Stomach smooth muscle (tissue), 2 donors: ENCODE measurements around the gene TMEM213.

Experiments used
- H3K27ac ChIP-seq: one replicate; pipeline ENCODE4 v1.7.0; 2013; ENCODE audit warnings: mild to moderate bottlenecking, low read length, inconsistent platforms
- H3K27me3 ChIP-seq, 2 donors: one replicate each; pipeline ENCODE4 v1.7.0; 2013; ENCODE audit warnings: low read length in 2 of 2; ENCODE audit not compliant: insufficient read depth in 2 of 2, control insufficient read depth in 1 of 2
- H3K36me3 ChIP-seq, 2 donors: one replicate each; pipeline ENCODE4 v1.7.0; 2013; ENCODE audit warnings: low read length in 2 of 2; ENCODE audit not compliant: control insufficient read depth in 2 of 2, insufficient read depth in 2 of 2
- H3K4me1 ChIP-seq: one replicate; pipeline ENCODE4 v1.7.0; 2013; ENCODE audit warnings: low read length; ENCODE audit not compliant: control insufficient read depth, insufficient read depth
- H3K4me3 ChIP-seq, 2 donors: one replicate each; pipeline ENCODE4 v1.7.0; 2013; ENCODE audit warnings: low read length in 2 of 2
- H3K9ac ChIP-seq, 2 donors: one replicate each; pipeline ENCODE4 v1.7.0; 2013; ENCODE audit warnings: low read length in 2 of 2, mild to moderate bottlenecking in 1 of 2
- H3K9me3 ChIP-seq, 2 donors: one replicate each; pipeline ENCODE4 v1.7.0; 2013; ENCODE audit warnings: low read length in 2 of 2; ENCODE audit not compliant: control insufficient read depth in 2 of 2
- donor health status: healthy.
- donor health status: Pancreatic carcinoma.

Gene TMEM213

DNA sequence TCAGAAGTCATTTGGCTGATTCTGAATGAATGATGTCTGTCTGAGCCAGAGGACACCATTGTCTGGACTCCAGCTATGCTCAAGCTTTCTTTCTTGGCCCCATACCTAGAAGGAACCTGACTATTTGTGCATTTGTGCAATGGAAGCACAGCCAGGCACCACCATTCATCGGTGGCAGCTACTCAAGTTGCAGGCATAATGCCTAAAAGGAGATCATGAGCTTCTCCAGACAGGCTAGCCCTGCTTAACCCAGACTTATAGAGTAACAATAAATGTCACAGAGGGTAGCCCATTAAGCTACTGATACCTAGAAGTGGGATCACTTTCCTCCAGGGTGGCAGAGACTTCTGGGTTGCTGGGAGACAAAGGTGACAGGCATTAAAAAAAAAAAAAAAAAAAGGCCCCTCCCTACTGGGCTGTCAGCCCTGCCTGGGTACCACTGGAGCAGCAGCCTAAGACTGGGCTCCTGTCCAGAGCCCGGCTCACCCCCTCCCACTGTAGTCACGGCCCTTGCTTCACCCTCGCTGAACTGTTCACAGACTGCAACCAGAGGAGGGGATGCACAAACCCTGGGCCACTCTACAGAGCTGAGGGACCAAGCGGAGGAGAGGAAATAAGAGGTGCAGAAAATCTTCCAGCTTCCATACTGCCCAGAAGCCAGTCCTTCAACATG lies 75.6 kb downstream of the TMEM213 start:
- Histone ChIP-seq H3K36me3 (peaks cover 0 to 2% of the 10 kb centered on the region in 2 donors), H3K4me3 (no peak overlapping the region), H3K4me1 (no peaks in the 10 kb centered on the region), H3K27ac (no peak overlapping the region), H3K9me3 (no peaks in the 10 kb centered on the region), H3K27me3 (no peaks in the 10 kb centered on the region), H3K9ac (no peak overlapping the region)

DNA sequence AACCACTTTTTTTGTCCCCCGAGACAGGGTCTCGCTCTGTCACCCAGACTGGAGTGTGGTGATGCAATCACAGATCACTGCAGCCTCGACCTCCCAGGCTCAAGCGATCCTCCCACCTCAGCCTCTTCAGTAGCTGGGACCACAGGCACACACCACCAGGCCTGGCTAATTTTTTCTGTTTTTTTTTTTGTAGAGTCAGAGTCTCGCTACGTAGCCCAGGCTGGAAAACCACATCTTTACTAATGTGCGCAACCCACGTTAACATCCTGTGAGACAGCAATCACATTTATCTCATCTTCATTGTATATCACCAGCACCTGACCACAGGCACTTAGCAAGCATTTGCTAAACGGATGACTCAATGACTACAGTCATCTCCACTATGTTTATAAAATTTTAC lies 78.0 kb downstream of the TMEM213 start:
- H3K9ac ChIP-seq: no peak overlapping the region
- H3K27me3 ChIP-seq: no peaks in the 10 kb centered on the region
- no peaks in the 10 kb centered on the region for H3K4me1 ChIP-seq
- H3K9me3 ChIP-seq: no peaks in the 10 kb centered on the region
- no peak overlapping the region for H3K4me3 ChIP-seq
- H3K36me3 ChIP-seq: peaks cover 0 to 3% of the 10 kb centered on the region in 2 donors
- H3K27ac ChIP-seq: no peak overlapping the region

DNA sequence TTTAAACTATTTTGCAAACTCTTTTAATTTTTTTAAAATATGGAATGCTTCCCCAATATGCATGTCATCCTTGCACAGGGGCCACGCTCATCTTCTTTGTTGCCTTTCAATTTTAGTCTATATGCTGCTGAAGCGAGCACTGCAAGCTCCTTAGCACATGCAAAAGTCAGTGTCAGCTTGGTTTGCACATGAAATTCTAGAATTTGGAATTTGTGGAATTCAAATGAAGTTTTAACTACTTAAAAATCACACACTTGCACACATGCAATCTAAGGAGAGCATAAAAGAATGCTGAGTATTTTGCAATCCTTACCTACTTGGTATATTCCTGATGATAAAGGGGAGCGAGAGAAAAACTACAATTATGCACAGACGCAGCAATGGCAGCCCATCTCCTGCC lies 78.5 kb downstream of the TMEM213 start:
- Histone ChIP-seq H3K27ac (no peak overlapping the region), H3K9me3 (no peaks in the 10 kb centered on the region), H3K9ac (no peak overlapping the region), H3K36me3 (peaks cover 0 to 4% of the 10 kb centered on the region in 2 donors), H3K4me3 (no peak overlapping the region), H3K27me3 (no peaks in the 10 kb centered on the region), H3K4me1 (no peaks in the 10 kb centered on the region)

DNA sequence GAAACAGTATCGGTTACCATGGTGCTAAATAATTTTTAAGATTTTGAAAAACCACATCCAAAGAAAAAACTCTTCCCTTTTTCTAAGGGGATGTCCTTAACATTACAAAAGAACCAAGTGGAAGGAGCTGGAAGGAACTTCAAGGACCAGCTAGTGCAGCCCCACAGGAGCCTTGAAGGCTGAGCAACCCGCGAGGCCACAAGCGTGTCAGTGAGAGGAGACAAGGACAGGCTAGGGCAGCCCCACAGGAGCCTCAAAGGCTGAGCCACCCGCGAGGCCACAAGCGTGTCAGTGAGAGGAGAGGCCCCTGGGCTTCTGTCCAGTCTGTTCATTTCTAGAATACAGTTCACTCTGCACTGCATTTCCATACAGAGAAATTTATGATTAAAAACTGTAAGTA lies 80.3 kb downstream of the TMEM213 start:
- no peak overlapping the region for H3K4me3 ChIP-seq
- H3K9me3 ChIP-seq: no peaks in the 10 kb centered on the region
- no peak overlapping the region for H3K9ac ChIP-seq
- H3K27ac ChIP-seq: no peak overlapping the region
- no peaks in the 10 kb centered on the region for H3K27me3 ChIP-seq
- H3K36me3 ChIP-seq: peaks cover 0 to 4% of the 10 kb centered on the region in 2 donors
- no peaks in the 10 kb centered on the region for H3K4me1 ChIP-seq

DNA sequence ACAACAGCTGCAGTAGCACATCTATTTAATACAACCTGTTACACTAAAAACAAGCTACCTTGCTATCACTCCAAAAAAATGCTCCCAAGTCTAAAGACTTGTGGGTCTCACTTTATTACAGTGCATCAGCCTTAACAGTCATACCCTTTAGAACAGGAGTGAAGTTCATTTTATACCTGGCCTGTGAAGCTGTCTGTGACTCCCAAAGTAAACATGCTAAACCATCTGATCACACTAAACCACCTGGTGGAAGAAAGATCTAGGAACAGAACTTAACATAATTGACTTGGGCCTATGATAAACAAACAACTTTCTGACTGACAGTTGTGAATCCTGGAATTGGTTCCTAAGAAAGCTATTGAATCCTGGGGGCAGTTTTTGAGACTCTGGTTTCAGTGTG lies 81.1 kb downstream of the TMEM213 start:
- H3K27ac ChIP-seq: no peak overlapping the region

DNA sequence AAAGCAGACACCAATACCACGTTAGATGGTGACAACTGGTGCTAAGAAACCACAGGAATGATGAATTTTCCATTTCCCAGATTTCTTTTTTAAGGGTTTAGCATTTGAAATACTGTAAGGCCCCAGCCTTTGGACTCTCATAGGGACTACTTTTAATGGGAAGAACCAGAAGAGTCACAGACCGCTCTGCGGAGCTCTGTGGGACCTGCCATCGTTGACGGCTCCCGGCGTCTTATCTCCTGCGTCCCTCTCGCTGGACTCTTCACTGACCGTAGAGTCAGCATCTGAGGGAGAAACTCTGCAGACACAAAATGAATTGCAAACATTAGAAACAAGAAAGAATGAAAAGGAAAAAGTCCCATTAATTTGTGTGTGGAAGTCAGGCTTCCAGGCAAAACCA lies 81.6 kb downstream of the TMEM213 start:
- no peak overlapping the region for H3K4me3 ChIP-seq
- no peak overlapping the region for H3K9ac ChIP-seq
- H3K27ac ChIP-seq: no peak overlapping the region
- no peaks in the 10 kb centered on the region for H3K9me3 ChIP-seq
- peaks cover 0 to 4% of the 10 kb centered on the region in 2 donors for H3K36me3 ChIP-seq
- H3K27me3 ChIP-seq: no peaks in the 10 kb centered on the region
- H3K4me1 ChIP-seq: no peaks in the 10 kb centered on the region

More for the DNA sequence above, 81.1 kb downstream of the TMEM213 start:
- Histone ChIP-seq H3K9ac (no peak overlapping the region), H3K4me1 (no peaks in the 10 kb centered on the region), H3K9me3 (no peaks in the 10 kb centered on the region), H3K36me3 (peaks cover 0 to 4% of the 10 kb centered on the region in 2 donors), H3K27me3 (no peaks in the 10 kb centered on the region), H3K4me3 (no peak overlapping the region)

DNA sequence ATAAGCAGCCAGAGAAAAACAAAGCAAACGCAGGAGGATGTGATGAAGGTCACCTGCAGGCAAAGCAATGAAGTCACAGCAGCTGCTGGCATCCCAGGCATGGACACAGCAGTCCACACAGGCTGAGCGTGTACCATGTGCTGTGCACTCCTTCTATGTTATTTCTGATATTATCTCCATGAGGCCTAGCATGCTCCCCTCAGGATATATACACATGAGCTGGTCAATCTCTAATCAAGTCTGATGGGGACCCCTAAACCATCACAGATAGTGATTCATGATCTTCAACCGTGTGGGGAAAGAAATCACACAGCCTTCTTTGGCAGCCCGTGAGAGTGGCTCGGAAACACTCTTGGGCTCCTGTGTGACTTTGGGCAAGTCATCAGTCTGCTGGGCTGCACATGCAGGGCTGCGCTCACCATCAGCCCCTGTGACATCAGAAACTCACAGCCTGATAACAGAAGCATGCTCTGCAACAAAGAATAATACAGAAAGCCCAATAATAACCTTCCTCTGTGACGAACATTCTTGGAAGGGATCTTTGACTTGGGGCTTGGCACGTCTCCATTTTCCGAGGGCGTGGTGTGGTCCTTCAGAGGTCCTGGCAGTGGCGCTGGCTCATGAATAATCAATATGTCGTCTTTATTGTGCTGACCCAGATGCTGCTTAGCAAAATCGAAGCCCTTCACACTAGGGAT lies 83.2 kb downstream of the TMEM213 start:
- no peak overlapping the region for H3K9ac ChIP-seq
- H3K4me1 ChIP-seq: no peaks in the 10 kb centered on the region
- H3K4me3 ChIP-seq: no peak overlapping the region

DNA sequence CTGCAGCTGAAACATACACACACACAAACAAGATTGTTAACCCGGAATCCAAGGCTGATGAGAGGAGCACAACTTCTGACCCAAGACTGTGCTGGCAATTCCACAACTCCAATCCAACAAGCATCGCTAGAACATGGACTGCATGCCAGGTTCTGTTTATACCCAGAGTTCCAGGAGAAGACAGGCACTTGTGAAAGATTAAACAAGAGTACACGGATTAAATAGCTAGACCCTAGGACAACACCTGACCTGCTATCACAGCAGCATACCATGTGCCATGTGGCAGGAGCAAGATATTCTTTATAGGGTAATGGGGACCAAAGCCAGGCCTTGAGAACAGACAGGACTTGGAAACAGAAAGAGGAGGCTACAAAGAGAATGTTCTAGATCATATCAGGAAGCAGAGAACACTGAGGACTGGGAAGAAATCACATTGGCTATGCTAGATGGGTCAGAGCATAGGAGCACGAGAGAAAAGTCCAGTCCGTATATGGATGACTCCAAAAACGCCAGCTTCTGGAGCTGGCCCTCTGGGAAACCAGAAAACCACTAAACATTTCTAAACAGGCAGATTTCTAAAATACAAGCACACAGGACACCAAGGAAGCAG lies 83.9 kb downstream of the TMEM213 start:
- Histone ChIP-seq H3K27me3 (no peaks in the 10 kb centered on the region), H3K4me1 (no peaks in the 10 kb centered on the region), H3K36me3 (peaks cover 0 to 4% of the 10 kb centered on the region in 2 donors), H3K9me3 (no peaks in the 10 kb centered on the region), H3K4me3 (no peak overlapping the region), H3K27ac (no peak overlapping the region), H3K9ac (no peak overlapping the region)

More for the DNA sequence above, 83.2 kb downstream of the TMEM213 start:
- Histone ChIP-seq H3K27ac (no peak overlapping the region), H3K27me3 (no peaks in the 10 kb centered on the region), H3K9me3 (no peaks in the 10 kb centered on the region), H3K36me3 (peaks cover 0 to 4% of the 10 kb centered on the region in 2 donors)

DNA sequence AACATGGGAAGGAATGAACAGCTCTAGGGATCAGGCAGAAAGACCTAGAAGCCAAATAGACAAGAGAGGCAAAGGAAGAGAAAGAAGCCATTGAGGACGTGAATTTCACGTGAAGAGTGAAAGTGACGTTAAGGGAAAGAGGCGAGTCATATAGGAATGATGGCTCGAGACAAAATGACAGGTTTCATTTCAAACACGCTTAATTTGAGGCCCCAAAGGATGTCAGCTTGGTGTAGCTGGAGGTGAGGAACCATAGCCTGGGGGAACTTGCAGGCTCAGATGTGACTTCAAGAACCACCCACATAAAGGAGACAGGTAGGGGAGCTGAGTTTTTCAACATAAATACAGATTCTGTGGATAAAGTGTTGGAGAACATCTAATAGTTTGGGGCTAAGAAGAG lies 84.5 kb downstream of the TMEM213 start:
- Histone ChIP-seq H3K4me1 (no peaks in the 10 kb centered on the region), H3K9me3 (no peaks in the 10 kb centered on the region), H3K4me3 (no peak overlapping the region), H3K27me3 (no peaks in the 10 kb centered on the region), H3K9ac (no peak overlapping the region), H3K27ac (no peak overlapping the region), H3K36me3 (peaks cover 0 to 4% of the 10 kb centered on the region in 2 donors)

DNA sequence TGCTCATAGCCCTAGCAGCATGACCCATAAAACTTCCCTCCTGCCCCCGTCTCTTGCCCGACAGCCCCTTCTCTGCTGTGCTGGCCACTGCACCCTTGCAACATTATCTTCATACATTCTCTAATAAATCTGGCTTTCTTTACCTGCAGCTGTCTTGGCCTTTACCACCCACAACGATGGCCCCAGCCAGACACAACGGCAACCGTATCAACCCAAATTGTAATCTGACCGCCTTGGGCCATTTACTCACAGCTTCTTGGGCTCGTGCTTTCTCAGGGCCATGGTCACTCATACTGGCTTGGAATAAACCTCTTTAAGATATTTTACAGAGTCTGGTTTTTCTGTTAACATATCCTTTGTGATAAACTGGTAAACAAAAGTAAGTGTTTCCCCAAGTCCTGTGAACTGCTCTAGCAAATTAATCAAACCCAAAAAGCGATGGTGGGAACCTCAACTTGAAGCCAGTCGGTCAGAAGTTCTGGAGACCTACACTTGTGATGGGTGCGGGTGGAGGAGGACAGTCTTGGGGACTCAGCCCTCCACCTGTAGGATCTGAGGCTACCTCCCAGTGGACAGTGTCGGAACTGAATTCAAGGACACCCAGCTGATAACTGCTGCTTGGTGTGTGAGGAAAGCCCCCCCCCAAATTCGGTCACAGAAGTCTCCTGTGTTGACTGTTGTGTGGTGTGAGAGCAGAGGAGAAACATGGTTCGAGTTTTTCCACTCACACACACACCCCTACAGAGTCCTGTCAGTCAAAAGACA lies 87.8 kb downstream of the TMEM213 start:
- no peak overlapping the region for H3K9ac ChIP-seq
- peaks cover 0 to 3% of the 10 kb centered on the region in 2 donors for H3K36me3 ChIP-seq
- H3K27ac ChIP-seq: no peak overlapping the region
- no peaks in the 10 kb centered on the region for H3K9me3 ChIP-seq
- no peaks in the 10 kb centered on the region for H3K4me1 ChIP-seq
- H3K27me3 ChIP-seq: no peaks in the 10 kb centered on the region
- H3K4me3 ChIP-seq: no peak overlapping the region
